NCI-H2029 treated with DMSO at 0.1 percent for 48 hours (cell line): ENCODE data around the gene RNASE4.
"Not testable (repeated sequence)": the region's sequence is repeated elsewhere in the genome, so short reads cannot be mapped to it uniquely, and the experiment has no call there.

Experiments
- DNase-seq: peaks from one replicate; lab custom pipeline; 2025; lab: John Stamatoyannopoulos, UW

Gene RNASE4

DNA sequence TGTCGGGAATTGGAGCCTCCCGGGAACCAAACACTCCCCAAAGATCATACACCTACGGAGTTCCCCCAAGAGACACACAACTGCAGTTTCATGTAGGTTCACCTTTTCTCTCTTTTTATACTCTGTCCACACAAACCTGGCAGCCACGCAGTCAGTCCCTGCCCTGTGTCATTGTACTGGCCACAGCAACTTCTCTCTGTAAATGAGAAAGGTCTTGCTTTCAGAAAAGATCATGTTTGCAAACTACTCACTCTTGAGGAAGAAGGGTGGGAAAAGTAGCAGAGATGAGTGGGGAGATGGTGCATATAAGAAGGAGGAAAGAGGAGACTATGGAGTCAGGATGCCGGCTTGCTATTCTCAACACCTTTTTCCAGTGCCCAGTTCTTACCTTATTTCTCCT is 14.6 kb downstream of the RNASE4 start:
- no peak for DNase-seq

DNA sequence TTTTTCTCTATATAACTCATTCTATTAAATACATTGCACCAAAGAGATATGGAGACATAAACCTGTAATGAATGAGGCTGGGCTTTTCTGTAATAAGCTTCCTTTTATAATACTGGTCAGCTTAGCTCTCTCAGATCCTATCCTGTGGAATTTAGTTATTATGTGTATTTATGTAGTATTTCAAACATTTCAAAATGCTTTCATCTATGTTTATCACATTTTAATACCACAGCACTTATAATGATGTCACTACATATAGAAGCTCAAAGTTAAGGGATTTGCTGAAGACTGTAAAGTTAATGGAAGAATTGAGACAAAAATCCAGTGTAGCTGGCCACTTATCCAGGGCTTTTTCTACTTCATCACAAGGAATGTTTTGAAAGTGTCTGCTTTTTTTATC is 15.6 kb downstream of the RNASE4 start:
- DNase-seq = no peak

DNA sequence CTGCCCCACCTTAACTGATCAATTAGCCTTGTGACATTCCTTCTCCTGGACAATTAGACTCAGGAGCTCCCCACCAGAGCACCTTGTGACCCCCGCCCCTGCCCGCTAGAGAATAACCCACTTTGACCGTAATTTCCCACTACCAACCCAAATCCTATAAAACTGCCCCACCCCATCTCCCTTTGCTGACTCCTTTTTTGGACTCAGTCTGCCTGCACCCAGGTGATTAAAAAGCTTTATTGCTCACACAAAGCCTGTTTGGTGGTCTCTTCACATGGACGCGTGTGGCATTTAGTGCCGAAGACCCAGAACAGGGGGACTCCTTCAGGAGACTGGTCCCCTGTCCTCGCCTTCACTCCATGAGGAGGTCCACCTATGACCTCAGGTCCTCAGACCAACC is 16.6 kb downstream of the RNASE4 start:
- not testable (repeated sequence) for DNase-seq

DNA sequence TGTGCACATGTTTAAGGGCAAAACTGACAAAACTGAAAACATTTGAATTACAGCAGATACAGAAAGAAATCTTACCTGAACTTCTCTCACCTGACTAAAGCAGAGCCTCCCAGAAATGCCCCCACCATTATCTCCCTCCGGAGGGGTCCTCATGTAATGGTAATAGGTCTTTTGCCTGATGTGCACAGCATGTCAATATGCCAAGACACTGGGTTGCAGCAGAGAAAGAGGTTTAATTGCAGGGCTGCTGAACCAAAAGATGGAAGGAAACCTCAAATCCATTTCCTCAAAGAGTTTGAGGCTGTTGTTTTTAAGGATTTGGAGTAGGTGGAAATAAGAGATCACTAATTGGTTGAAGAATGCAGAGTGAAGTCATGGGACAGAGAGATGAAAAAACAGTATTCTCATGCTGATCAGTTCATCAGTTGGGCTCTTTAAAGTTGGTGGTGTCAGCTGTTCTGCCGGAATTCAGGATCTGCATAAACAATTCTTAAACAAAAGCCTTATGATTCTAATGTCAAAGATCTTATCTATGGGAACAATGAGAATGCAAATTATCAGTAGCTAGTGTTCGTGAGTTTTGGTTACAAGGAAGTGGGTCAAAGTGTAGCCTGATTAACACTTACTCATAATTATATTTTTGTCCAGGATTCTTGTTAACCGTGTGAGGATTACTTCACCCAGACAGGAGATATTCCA is 22.4 kb downstream of the RNASE4 start:
- DNase-seq = no peak

DNA sequence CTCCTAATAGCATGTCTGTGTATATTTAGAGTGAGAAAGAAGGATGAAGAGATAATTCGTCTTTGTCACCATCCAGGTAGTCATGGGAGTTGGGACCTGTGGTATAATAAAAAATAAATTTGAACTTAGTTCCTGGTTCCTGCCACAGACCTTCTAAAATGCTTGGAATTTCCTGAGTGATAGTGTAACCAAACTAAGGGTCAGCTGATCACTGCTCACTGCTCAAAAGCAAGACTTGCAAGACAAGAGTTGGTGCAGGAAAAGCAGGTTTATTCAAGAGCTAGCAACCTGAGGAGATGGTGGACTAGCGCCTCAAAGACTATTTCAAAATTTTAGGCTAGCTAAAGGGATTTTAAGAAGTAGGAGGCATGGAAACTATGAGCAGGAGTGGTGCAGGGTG is 23.3 kb downstream of the RNASE4 start:
- DNase-seq = no peak

DNA sequence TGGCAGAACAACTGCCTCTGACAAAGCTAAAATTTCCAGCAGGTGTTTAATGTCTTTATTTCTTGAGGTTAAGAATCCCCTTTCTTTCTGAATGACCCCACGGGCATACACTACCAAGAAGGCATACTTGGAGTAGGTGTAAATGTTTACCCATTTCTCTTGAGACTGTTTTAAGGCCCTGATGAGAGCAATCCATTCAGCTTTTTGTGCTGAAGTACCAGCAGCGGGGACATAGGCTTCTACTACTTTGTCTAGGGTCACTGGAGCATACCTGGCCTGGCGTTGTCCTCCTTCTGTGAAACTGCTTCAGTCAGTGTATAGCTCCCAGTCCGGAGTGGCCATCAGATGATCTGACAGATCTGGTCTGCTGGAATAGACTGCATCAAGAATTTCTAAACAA is 26.9 kb downstream of the RNASE4 start:
- DNase-seq = no peak

DNA sequence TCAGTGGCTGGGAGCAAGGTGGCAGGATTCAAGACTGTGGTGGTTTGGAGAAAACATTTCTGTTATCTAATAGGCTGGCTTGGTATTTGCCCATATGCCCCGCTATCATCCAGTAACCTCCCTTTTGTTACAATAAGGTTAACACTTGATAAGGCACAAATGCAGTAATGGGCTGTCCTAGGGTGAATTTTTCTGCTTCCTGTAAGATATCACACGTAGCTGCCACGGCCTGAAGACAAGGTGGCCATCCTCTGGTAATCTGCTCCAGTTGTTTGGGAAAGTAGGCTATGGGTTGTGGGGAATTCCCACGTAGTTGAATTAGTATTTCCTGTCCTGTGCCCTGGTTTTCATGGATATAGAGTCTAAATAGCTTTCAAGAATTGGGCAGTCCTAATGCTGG is 27.3 kb downstream of the RNASE4 start:
- DNase-seq = no peak

DNA sequence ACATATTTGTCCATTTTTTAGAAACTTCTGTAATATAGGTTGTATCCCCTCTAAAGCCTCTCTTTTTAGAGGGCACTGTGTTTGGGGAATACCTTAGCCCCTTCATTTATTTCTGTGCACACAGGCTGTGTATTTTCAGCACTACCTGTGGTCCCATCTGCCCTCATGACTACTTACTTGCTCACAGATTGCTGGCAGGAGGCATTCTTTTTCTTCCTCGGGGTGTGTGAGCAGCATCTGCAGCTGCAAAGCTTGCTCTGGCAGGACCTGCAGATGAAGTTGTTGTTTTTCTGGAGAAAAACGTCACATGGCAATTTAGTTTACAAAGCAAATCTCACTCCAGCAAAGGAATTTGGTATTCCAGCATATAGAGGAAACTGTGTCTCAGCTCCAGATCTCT is 28.5 kb downstream of the RNASE4 start:
- DNase-seq = no peak

DNA sequence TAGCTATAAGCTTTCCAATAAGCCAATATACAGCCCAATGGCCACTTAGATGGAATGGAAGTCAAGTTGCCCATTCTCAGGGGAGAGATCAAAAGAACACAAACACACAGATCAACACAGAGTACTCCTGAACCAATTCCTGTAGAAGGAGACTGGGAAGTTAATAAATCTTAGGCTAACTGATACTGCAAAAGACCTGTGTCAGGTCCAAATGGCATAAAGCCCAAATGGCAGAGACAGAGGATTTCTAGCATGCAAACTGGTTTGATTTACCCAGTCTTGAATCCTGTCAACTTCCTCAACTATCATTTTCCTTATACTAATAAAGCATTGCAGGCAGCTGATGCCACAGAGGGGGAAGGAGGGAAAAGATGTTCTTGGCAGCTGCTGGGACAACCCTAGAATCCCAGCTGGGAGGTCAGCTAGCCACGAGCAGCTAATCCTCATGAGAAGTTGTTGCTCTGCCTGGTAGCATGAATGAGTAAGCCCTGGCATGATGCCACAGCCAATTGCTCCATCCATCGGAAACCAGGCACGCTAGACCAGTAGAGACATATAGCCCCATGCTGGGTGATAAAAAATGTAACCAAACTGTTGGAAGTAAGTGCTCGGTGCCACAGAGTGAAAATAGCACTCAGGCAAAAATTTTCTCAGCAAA is 30.4 kb downstream of the RNASE4 start:
- DNase-seq = no peak

DNA sequence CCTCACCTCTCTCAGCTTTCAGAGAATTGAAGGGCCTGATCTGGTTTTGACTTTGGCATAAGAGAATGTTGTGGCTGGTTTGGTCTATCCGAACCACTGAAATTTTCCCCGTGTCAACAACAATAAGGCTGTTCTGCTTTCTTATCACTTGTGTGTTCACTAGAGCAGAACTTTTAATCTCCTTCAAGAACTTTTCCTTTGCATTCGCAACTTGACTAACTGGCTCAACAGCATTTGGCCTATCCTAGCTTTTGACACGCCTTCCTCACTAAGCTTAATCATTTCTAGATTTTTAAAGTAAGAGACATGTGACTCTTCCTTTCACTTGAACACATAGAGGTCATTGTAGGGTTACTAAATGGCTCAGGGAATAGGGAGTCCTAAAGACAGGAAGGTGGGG is 35.4 kb downstream of the RNASE4 start:
- no peak for DNase-seq

DNA sequence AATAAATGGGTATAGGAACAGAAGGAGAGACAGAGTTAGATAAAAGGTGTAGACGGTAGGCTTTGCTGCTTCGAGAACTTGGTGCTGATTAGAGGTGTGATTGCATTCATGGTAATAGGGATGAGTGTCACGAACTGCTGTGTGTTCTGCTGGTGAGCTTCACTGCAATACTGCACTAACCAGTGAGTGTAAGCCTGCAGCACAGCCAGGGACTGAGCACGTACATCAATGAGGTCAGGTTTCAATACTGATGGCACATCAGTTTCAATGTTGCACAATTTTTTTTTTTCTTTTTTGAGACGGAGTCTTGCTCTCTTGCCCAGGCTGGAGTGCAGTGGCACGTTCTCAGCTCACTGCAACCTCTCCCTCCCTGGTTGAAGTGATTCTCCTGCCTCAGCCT is 36.4 kb downstream of the RNASE4 start:
- DNase-seq = no peak

DNA sequence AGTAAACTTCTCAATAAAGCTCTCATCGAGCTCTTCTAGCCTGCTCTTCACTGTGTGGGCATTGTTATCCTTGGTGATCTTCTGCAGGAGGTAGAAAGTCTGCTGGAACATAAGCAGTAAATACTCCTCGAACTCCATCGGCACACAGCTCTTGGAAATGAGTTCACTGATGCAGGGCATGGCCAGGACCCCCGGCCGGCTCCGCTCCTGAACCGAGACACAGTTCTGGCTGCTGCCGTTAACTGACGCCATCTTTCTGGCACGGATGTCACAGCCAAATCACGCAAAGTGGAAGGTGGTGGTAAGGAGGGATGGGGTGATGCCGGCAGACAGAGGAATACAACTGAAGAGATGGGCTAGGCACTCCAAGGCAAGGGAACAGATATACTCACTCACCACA is 37.7 kb downstream of the RNASE4 start:
- no peak for DNase-seq

DNA sequence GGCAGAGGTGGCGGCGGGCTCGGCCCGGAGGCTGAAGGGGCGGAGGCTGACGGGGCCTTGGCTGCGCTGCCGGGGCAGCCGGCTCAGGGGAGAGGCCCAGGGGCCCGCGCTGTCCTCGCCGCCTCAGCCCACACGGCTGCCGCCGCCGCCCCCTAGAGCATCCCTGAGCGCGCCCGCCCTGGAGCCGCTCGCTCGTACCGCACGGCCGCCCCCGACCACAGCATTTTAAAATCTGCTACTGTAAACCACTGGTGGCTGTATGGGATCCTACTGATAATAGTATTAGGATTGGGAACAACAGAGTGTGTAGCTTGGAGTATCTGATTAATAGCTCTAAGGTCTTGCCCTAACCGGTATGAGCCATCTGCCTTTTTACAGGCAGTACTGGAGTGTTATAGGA is 39.1 kb downstream of the RNASE4 start:
- DNase-seq = no peak

DNA sequence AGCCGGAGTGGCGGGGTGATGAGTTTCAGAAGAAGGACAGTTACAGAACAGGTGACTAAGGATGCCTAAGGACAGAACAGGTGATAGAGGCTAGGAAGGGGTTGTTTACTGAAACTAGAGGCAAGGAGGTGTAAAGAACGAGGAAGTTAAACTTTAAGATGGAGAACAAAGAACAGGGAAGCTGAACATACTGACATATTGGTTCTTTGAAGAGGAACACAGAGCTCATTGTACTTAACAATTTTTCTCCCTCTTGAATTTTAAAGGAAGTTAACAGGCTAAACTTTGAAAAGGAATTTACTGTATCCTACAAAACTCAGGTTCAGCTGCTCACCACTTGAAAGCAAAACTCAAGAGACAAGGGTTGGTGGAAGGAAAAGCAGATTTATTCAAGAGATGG is 41.8 kb downstream of the RNASE4 start:
- not testable (repeated sequence) for DNase-seq

DNA sequence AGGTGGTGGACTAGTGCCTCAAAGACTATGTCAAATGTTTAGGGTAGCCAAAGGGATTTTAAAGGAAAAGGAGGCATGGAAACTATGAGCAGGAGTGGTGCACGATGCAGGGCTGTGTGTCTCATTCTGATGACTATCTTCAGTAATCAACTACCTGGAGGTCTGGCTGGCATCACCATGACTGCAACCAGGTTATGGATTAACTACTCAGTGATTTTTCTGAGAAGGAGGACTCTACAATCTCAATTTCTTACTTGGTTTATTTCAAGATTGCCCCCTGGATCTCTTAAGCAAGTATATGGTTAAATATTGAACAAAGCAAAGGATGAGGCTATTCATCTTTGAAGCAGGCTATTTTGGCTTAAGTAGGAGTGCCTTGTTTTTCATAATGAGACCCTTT is 42.2 kb downstream of the RNASE4 start:
- no peak for DNase-seq

DNA sequence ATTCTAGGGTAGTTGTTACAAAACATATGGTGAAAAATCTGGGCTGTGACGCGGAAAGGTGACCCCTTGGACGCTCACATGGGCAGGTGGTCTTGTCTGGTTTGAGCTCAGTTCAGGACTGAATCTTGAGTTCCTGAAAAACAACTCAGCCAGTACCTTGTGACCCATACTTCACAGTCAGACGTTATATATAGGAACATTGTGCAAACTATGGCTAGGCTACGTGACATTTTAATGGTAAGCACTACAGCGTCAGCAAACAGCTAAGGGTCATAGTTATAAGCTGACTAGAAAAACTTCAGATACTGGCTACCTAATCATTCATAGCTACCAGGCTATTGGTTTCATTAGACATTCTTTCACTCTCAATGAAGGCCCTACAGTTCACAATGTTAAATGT is 46.5 kb downstream of the RNASE4 start:
- DNase-seq = no peak

DNA sequence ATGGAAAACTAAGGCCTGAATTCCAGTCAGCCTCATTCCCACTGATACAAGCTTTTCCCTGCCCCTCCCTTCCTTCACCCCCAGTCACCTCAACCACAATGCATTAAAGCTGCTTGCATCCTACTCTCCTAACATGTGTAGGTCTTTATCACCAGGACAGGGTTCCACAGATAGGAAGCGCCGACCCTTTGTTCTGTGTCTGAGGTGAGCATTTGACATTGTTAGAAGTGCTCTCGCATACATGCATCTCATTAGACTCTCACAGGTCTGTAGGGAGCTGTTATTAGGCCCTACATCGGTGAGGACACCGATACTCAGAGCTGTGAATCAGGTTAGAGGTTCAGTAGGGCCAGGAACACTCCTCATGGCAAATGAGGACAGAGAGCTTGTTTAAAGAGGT is 48.1 kb downstream of the RNASE4 start:
- no peak for DNase-seq

DNA sequence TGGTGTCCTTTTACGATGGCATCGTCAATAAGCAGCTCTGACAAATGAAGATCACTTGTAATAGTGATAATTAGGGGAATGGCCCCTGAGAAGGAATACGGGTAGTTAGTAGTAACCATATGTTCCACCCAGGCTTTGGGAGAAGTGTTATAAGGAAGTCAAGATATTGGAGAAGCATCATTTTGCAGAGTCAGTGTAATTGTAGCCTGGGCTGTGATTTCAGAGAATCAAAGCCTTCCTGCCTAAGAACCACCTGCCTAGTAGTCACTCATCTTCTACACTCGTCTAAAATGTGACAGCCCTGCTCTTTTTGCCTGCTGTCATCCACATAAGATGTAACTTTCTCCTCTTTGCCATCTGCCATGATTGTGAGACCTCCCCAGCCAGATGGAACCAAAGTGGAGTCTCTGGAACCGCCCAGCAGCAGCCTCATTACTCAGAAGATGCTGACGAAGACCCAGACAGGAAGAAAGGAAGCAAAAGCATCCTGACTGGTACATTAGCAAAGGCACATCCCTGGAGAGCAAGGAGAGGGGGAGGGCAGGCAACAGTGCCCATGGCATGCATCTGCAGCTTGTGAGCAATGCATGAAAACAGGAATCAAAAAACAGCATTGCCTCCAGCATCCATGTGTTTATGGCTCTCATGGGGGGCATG is 48.7 kb downstream of the RNASE4 start:
- DNase-seq = no peak

DNA sequence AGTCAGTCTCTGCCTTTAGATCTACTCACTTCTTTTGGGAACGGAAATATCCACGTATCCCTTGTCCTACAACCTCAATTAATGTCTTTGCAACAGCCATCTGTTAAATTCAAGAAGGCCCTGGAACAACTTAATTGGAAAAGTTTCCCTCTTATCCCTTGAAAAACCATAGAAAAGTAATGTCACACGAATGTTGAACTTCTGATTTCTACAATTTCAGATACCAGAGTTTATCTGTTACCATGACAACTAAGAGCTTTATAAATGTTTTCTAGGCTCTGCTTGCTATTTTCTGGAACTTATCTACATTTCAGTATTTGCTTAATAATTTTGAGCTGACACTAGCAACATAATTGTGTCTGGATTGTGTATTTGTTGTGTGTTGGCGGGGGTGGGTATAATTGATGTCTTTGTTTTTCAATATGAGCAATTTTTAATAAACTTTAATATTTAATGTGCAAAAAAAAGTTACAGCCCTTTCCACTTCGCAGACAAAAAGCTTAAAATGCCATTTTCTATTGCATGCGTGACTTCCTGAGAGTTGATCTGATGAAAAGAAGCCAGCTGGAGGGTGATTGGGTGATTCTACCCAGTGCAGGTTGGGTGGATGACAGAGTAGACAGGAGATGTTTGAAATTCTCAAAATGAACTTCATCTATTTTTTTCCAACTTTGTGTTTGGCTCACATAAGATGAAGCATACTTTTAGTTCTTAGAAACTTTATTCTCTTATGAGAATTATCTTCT is 49.5 kb downstream of the RNASE4 start:
- DNase-seq = no peak

DNA sequence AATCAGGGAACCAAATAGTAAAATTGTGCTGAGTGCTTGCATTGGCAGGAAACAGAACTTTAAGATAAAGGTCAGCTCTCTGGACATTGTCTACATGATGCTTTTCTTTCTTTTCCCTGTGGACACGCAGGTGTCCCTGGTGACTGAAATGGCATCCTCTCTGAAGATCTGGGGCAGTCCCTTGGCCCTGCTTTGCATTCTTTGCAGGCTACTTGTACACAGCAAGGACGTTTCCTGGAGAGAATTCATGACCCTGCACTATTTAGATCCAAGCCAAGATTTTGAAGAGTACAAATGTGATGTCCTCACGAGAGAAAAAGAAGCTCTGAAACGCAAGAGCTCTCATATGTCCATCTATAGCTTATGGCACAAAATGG is 50.1 kb downstream of the RNASE4 start:
- DNase-seq = no peak

DNA sequence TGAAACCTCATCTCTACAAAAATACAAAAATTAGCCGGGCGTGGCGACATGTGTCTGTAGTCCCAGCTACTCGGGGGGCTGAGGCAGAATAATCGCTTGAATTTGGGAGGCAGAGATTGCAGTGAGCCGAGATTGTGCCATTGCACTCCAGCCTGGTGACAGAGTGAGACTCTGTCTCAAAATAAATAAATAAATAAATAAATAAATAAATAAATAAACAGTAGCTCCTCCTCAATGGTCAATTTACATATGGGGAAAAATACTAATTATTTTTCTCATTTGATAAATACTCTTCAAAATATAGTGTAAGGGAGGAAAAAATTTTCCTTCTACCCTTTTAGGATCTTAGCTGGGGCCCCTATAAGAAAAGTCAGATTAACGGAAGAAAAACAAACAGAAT is 53.9 kb downstream of the RNASE4 start:
- DNase-seq = not testable (repeated sequence)

DNA sequence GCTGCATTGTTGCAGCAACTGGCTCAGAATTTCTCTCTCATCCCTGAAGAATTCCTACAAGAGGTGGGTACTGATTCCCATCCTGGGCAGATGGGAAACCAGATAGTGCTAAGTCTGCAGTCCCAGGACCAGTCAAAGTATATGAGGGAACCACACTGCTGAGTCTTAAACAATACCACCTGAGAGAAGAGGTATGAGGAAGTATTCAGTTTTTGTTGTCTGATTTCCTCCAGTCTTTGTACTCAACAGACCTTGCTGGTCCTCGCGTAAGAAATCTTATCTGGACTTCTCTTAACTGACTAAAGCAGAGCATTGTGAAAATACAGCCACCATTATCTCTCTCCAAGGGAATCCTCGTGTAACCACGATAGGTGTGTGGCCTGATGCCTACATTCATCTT is 57.8 kb downstream of the RNASE4 start:
- no peak for DNase-seq

DNA sequence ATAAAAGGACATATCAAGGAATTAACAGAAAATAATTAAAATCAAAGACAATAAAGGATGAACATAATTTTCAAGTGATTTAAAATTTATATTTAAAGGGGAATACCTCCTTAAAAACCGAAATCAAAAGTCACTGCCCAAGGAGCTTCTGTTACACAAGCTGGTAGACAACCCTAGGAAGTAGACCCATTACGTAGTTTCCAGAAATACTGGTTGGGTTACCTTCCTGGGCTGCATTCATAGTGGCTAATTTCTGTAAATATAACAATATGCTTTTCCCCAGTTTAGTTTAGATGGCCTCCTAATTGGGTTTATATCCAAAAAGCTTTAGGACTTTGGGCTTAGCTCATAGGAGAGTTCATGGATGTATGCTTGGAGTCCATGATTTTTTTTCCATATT is 59.2 kb downstream of the RNASE4 start:
- DNase-seq = no peak
